ENCODE measurements around the gene NLRP1.

Gene NLRP1

GRCh38 chr17:5526821-5527598 lies 57.3 kb downstream of the NLRP1 start:
- in situ Hi-C loops (cut with HindIII; ENCODE audit: low sequenced_read_pairs), result no loop called here

GRCh38 chr17:5523249-5523648 lies 61.1 kb downstream of the NLRP1 start:
- in situ Hi-C loops (cut with HindIII; ENCODE audit: low sequenced_read_pairs), result no loop called here

GRCh38 chr17:5522476-5522875 lies 61.8 kb downstream of the NLRP1 start:
- in situ Hi-C loops (cut with HindIII; ENCODE audit: low sequenced_read_pairs), result no loop called here

- in situ Hi-C loops (cut with HindIII; ENCODE audit: low sequenced_read_pairs), result no loop called here
Observed at GRCh38 chr17:5516060-5516792, 68.1 kb downstream of the NLRP1 start.

- in situ Hi-C loops (cut with HindIII; ENCODE audit: low sequenced_read_pairs), result no loop called here
Observed at GRCh38 chr17:5514976-5515375, 69.3 kb downstream of the NLRP1 start.

GRCh38 chr17:5513628-5514027 lies 70.7 kb downstream of the NLRP1 start:
- in situ Hi-C loops (cut with HindIII; ENCODE audit: low sequenced_read_pairs), result no loop called here

- in situ Hi-C loops (cut with HindIII; ENCODE audit: low sequenced_read_pairs), result no loop called here
Observed at GRCh38 chr17:5511401-5512225, 72.7 kb downstream of the NLRP1 start.

GRCh38 chr17:5510771-5511170 lies 73.5 kb downstream of the NLRP1 start:
- in situ Hi-C loops (cut with HindIII; ENCODE audit: low sequenced_read_pairs), result no loop called here

- in situ Hi-C loops (cut with HindIII; ENCODE audit: low sequenced_read_pairs), result no loop called here
Observed at GRCh38 chr17:5509482-5509881, 74.8 kb downstream of the NLRP1 start.

GRCh38 chr17:5508810-5509209 lies 75.5 kb downstream of the NLRP1 start:
- in situ Hi-C loops (cut with HindIII; ENCODE audit: low sequenced_read_pairs), result no loop called here

GRCh38 chr17:5506307-5506706 lies 78.0 kb downstream of the NLRP1 start:
- in situ Hi-C loops (cut with HindIII; ENCODE audit: low sequenced_read_pairs), result no loop called here

- in situ Hi-C loops (cut with HindIII; ENCODE audit: low sequenced_read_pairs), result no loop called here
Observed at GRCh38 chr17:5502552-5502951, 81.8 kb downstream of the NLRP1 start.

- in situ Hi-C loops (cut with HindIII; ENCODE audit: low sequenced_read_pairs), result no loop called here
Observed at GRCh38 chr17:5501685-5502084, 82.6 kb downstream of the NLRP1 start.

- in situ Hi-C loops (cut with HindIII; ENCODE audit: low sequenced_read_pairs), result no loop called here
Observed at GRCh38 chr17:5500589-5501391, 83.5 kb downstream of the NLRP1 start.

GRCh38 chr17:5500247-5500588 lies 84.1 kb downstream of the NLRP1 start:
- in situ Hi-C loops (cut with HindIII; ENCODE audit: low sequenced_read_pairs), result no loop called here

GRCh38 chr17:5499476-5500231 lies 84.7 kb downstream of the NLRP1 start:
- in situ Hi-C loops (cut with HindIII; ENCODE audit: low sequenced_read_pairs), result no loop called here

- in situ Hi-C loops (cut with HindIII; ENCODE audit: low sequenced_read_pairs), result no loop called here
Observed at GRCh38 chr17:5492970-5493369, 91.3 kb downstream of the NLRP1 start.

GRCh38 chr17:5488752-5489151 lies 95.6 kb downstream of the NLRP1 start:
- in situ Hi-C loops (cut with HindIII; ENCODE audit: low sequenced_read_pairs), result no loop called here

- in situ Hi-C loops (cut with HindIII; ENCODE audit: low sequenced_read_pairs), result no loop called here
Observed at GRCh38 chr17:5486206-5487124, 97.8 kb downstream of the NLRP1 start, which contains the start of gene MIS12. Gene MIS12 (plus strand): TSS chr17:5486566. CDS start chr17:5488863, 2,297 bp downstream.

Measured in DLD1 (cell line).